Tibial nerve (tissue), 4 donors: Measurements from ENCODE around the gene FOS. TPM values are rescaled to one million over a fixed set of nuclear protein-coding genes. Genes with fewer than 3 reads are reported as not detected.
"Not testable (repeated sequence)": the region's sequence is repeated elsewhere in the genome, so short reads cannot be mapped to it uniquely, and the experiment has no call there.

Experiments used
- DNase-seq, 2 donors: peaks; one replicate each; pipeline ENCODE4 v3.0.0-alpha.2; 2019; ENCODE audit warnings: low spot score in 2 of 2
- H3K27ac ChIP-seq, 4 donors: fragments of 200-600 bp; sonication (generic) in 3 of 4; one replicate each; pipeline ENCODE4 v1.5.1; 2017 to 2019; ENCODE audit warnings: mild to moderate bottlenecking in 1 of 4
- H3K27me3 ChIP-seq, 2 donors: fragments of 200-600 bp; sonication (generic) in 1 of 2; one replicate each; pipeline versions ENCODE4 v1.5.1 to v1.6.0; 2017 to 2019
- H3K36me3 ChIP-seq, 3 donors: fragments of 200-600 bp; sonication (generic); one replicate each; pipeline ENCODE4 v1.5.1; 2018 to 2019
- H3K4me1 ChIP-seq, 4 donors: fragments of 200-600 bp; sonication (generic) in 3 of 4; one replicate each; pipeline ENCODE4 v1.5.1; 2017 to 2019
- H3K4me3 ChIP-seq, 4 donors: fragments of 200-600 bp; sonication (generic) in 3 of 4; one replicate each; pipeline ENCODE4 v1.5.1; 2017 to 2019; ENCODE audit warnings: mild to moderate bottlenecking in 1 of 4, moderate library complexity in 1 of 4
- H3K9me3 ChIP-seq, 4 donors: fragments of 200-600 bp; sonication (generic) in 3 of 4; one replicate each; pipeline ENCODE4 v1.5.1; 2017 to 2019
- EP300 ChIP-seq, 2 donors: sonication (generic); formaldehyde crosslinking; IDR thresholded peaks; one replicate each; pipeline ENCODE4 v1.6.1; 2017; ENCODE audit warnings: antibody characterized with exemption in 2 of 2, mild to moderate bottlenecking in 1 of 2
- POLR2A ChIP-seq, 2 donors: fragments of 450-650 bp; IDR thresholded peaks; one replicate each; pipeline ENCODE4 v1.6.1; 2017; ENCODE audit warnings: antibody characterized with exemption in 2 of 2, mild to moderate bottlenecking in 2 of 2, moderate library complexity in 2 of 2
- WGBS, 2 donors: methylation state at CpG; one replicate each; pipeline ENCODE4 v1.1.5; 2018; 5-methylcytosine and 5-hydroxymethylcytosine counted together
- total RNA-seq, 4 donors: library from RNA; depleted of rRNA; stranded (reverse); fragments of >200 nt; gene quantifications; one replicate each; pipeline ENCODE4 v1.1.0, GENCODE V29; 2016
- TF ChIP-seq, protein P1 (sequence below), 5 experiments: fragments of 200-600 bp in 3 of 5; fragments of 450-650 bp in 2 of 5; sonication (generic) in 3 of 5; IDR thresholded peaks; one replicate each; pipeline ENCODE4 v1.5.1; 2016 to 2019; ENCODE audit warnings: antibody characterized with exemption in 5 of 5, mild to moderate bottlenecking in 3 of 5, moderate library complexity in 2 of 5

Gene FOS
- total RNA-seq, 4 donors from 2014 or later, result 373 to 1,352 (median 619) TPM

DNA sequence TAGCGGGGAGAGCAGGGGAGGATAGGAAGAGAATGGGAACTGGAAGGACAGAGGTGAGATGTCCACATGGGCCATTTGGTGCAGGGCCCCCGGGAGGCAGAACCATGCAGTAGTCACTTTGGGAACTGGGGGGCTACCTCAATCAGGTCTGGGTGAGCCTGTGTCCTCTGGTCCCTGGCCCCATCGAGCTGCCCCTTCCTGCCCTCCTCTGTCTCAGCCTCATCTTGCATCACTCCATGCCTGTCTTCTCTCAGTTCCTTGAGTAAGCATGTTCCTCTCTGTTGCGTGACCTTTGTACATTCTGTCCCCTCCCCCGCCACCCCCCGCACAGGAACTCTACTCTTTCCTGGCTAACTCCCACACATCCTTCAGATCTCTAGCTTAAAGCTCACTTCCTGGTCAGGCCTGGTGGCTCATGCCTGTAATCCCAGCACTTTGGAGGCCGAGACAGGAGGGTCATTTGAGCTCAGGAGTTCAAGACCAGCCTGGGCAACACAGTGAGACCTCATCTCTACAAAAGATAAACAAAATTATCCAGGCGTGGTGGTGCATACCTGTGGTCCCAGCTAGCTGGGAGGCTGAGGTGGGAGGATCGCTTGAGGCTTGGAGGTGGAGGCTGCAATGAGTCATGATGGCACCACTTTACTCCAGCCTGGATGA lies 23.2 kb downstream of the FOS start:
- WGBS, 2 donors, result 61 to 64% methylated on average over 9 of the region's 9 CpGs
- TF ChIP-seq POLR2A (IDR thresholded peaks at IDR 0.05) (no peak), EP300 (IDR thresholded peaks at IDR 0.05) (peak; percentile 31 to 83)
- TF ChIP-seq, protein P1, sequence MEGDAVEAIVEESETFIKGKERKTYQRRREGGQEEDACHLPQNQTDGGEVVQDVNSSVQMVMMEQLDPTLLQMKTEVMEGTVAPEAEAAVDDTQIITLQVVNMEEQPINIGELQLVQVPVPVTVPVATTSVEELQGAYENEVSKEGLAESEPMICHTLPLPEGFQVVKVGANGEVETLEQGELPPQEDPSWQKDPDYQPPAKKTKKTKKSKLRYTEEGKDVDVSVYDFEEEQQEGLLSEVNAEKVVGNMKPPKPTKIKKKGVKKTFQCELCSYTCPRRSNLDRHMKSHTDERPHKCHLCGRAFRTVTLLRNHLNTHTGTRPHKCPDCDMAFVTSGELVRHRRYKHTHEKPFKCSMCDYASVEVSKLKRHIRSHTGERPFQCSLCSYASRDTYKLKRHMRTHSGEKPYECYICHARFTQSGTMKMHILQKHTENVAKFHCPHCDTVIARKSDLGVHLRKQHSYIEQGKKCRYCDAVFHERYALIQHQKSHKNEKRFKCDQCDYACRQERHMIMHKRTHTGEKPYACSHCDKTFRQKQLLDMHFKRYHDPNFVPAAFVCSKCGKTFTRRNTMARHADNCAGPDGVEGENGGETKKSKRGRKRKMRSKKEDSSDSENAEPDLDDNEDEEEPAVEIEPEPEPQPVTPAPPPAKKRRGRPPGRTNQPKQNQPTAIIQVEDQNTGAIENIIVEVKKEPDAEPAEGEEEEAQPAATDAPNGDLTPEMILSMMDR (IDR thresholded peaks at IDR 0.05), result peak in 1 of 5 experiments; percentile 7
- Histone ChIP-seq H3K4me3 (no peak overlapping the region), H3K9me3 (no peaks in the 10 kb centered on the region), H3K4me1 (peaks cover 0 to 50% (median 10%) of the 10 kb centered on the region in 4 donors), H3K27ac (peak overlapping the region in 2 of 4 donors; percentile 52 to 55), H3K36me3 (no peaks in the 10 kb centered on the region), H3K27me3 (no peaks in the 10 kb centered on the region)
- DNase-seq, result peak in 1 of 2 donors; percentile 57

DNA sequence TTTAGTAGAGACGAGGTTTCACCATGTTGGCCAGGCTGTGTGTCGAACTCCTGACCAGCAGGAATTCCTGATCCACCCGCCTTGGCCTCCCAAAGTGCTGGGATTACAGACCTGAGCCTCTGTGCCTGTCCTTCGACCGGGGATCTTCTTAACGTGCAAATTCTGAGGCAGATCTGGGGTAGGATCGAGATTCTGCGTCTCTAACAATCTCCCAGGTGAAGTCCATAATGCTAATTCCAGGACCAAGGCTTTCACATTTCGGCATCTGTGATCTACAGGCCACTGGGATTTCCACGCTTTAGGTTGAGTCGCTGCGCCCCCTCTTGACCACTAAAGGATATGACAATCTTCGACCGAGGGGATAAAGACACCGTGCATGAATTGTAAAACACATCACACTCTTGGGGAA lies 24.8 kb downstream of the FOS start:
- DNase-seq, result peak; percentile 63 to 75
- no peak overlapping the region for H3K4me3 ChIP-seq
- no peaks in the 10 kb centered on the region for H3K36me3 ChIP-seq
- peak overlapping the region in 3 of 4 donors; percentile 23 to 67 (median 46) for H3K27ac ChIP-seq
- TF ChIP-seq POLR2A (IDR thresholded peaks at IDR 0.05) (no peak), EP300 (IDR thresholded peaks at IDR 0.05) (peak in 1 of 2 donors; percentile 69)
- TF ChIP-seq, protein P1 (IDR thresholded peaks at IDR 0.05), result peak; percentile 83 to 92 (median 89)
- H3K4me1 ChIP-seq, result peaks cover 0 to 36% (median 6%) of the 10 kb centered on the region in 4 donors
- H3K27me3 ChIP-seq, result no peaks in the 10 kb centered on the region
- H3K9me3 ChIP-seq, result no peaks in the 10 kb centered on the region
- 22 to 23% methylated on average over 15 of the region's 15 CpGs for WGBS, 2 donors

DNA sequence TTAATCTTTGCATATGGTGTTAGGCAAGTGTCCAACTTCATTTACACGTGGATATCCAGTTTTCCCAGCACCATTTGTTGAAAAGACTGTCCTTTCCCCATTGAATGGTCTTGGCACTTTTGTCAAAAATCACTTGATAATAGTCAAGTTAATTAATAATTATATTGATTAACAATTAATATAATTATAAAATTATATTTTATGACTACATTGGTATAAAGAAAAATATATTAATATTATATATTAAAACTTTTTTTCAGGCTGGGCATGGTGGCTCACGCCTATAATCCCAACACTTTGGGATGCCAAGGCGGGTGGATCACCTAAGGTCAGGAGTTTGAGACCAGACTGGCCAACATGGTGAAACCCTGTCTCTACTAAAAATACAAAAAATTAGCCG lies 27.8 kb downstream of the FOS start:
- WGBS, 2 donors, result 70 to 71% methylated on average over 4 of the region's 4 CpGs
- not testable (repeated sequence) for H3K36me3 ChIP-seq, H3K9me3 ChIP-seq, H3K4me3 ChIP-seq, DNase-seq, H3K27ac ChIP-seq, H3K27me3 ChIP-seq
- peaks cover 0 to 29% (median 3%) of the 10 kb centered on the region in 4 donors for H3K4me1 ChIP-seq

DNA sequence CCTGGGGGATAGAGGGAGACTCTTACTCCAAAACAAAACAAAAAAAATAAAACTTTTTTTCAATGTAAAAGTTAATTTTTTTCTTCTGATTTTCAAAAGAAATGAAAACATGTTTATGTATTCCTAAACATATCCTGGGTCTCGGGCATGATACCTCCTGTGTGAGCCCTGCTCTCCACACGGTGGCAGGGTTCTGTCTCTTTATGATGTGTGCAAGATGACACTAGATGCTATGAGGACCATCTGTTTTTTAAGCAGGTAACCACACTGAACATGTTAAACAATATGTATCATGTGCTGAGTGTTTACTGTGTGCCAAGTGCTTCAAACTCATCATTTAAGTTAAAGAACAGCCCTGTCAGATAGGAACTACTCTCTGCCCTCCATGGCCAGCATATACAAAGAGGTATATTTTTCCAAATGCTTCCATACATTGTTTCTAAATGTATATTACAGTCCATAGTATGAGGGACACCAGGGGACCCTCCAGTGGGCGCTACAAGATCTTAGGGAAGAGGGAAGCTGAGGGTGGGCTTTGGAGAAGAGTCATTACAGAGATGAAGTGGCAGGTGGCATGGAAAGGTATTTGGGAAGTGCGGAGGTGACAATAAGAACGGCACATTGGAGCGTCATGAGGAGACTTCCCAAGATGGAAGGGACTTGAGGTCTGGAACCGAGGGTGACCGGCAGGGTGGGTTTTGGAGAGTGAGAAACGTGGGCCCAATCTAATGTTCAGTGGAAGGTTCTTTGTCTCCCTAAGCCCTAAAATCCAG lies 28.5 kb downstream of the FOS start:
- DNase-seq, result no peak
- H3K4me3 ChIP-seq, result no peak overlapping the region
- H3K27ac ChIP-seq, result no peak overlapping the region
- H3K9me3 ChIP-seq, result no peaks in the 10 kb centered on the region
- WGBS, 2 donors, result 67 to 68% methylated on average over 9 of the region's 9 CpGs
- no peaks in the 10 kb centered on the region for H3K36me3 ChIP-seq
- H3K27me3 ChIP-seq, result no peaks in the 10 kb centered on the region
- TF ChIP-seq, protein P1 (IDR thresholded peaks at IDR 0.05), result peak in 1 of 5 experiments; percentile 15
- no peak for TF ChIP-seq EP300 (IDR thresholded peaks at IDR 0.05)
- H3K4me1 ChIP-seq, result peaks cover 0 to 29% (median 4%) of the 10 kb centered on the region in 4 donors

DNA sequence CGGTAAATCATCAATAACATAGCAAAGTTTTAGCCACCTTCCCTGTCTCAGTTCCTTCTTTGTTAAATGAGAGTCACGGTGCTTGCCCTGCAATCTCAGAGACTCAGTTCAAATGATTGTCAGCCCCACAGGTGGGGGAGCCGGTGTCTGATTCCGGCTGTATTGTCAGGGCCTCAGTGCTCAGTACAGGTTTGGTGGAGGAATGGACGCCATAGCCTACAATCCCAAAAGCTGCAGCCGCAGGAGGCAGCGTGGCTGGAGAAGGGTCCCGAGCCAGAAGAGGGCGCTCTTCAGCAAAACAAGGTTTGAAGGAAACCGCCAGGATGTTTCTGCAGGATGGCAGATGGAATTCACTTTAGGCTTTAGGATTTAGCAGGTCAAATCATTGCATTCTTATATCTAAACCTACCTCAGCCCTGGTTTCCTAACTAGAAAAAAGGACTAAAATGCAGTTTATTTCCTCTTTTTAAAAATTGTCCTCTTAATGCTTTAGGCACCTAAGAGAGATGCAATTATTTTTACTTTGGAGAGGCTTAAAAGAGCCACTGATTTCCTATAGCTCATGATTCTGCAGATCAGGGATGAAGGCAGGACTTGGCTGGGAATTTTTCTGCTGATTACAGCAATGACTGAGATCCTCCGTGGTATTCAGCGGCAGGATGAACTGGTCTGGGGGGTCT lies 29.2 kb downstream of the FOS start:
- Histone ChIP-seq H3K9me3 (no peaks in the 10 kb centered on the region), H3K4me3 (no peak overlapping the region), H3K27ac (no peak overlapping the region), H3K36me3 (no peaks in the 10 kb centered on the region), H3K27me3 (no peaks in the 10 kb centered on the region), H3K4me1 (peaks cover 0 to 33% (median 4%) of the 10 kb centered on the region in 4 donors)
- peak in 1 of 2 donors; percentile 39 for TF ChIP-seq EP300 (IDR thresholded peaks at IDR 0.05)
- TF ChIP-seq, protein P1 (IDR thresholded peaks at IDR 0.05), result peak; percentile 83 to 94 (median 88)
- TF ChIP-seq POLR2A (IDR thresholded peaks at IDR 0.05), result no peak
- 15 to 16% methylated on average over 12 of the region's 12 CpGs for WGBS, 2 donors
- peak; percentile 81 to 93 for DNase-seq

DNA sequence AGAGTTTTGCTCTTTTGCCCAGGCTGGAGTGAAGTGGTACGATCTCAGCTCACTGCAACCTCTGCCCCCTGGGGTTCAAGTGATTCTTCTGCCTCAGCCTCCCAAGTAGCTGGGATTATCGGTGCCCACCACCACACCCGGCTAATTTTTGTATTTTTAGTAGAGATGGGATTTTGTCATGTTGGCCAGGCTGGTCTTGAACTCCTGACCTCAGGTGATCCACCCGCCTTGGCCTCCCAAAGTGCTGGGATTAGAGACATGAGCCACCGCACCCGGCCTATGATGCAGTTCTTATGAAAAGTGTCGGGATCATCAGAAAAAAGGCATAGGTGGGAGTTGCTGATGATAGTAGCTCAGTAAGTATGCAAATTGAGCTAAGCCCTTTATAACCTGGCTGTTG lies 30.4 kb downstream of the FOS start:
- H3K27me3 ChIP-seq, H3K9me3 ChIP-seq, H3K36me3 ChIP-seq, H3K27ac ChIP-seq, H3K4me3 ChIP-seq, DNase-seq: not testable (repeated sequence)
- H3K4me1 ChIP-seq, result peaks cover 0 to 27% (median 4%) of the 10 kb centered on the region in 4 donors
- 94 to 95% methylated on average over 7 of the region's 7 CpGs for WGBS, 2 donors

DNA sequence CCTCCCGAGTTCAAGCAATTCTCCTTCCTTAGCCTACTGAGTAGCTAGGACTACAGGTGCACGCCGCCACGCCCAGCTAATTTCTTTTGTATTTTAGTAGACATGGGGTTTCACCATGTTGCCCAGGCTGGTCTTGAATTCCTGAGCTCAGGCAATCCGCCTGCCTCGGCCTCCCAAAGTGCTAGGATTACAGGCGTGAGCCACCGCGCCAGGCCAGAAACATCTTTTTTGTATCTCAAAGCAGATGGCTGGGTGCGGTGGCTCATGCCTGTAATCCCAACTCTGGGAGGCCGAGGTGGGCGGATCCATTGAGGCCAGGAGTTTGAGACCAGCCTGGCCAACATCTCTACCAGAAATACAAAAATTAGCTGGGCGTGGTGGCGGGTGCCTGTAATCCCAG lies 30.9 kb downstream of the FOS start:
- H3K36me3 ChIP-seq, DNase-seq, H3K27me3 ChIP-seq, H3K4me3 ChIP-seq, H3K9me3 ChIP-seq: not testable (repeated sequence)
- Histone ChIP-seq H3K4me1 (peaks cover 0 to 27% (median 4%) of the 10 kb centered on the region in 4 donors), H3K27ac (peak overlapping the region in 3 of 4 donors; percentile 78 to 94 (median 90))
- 89 to 92% methylated on average over 14 of the region's 14 CpGs for WGBS, 2 donors
